Ovary (tissue), 3 donors: ENCODE measurements around the gene RGS5.

Experiments
- CTCF ChIP-seq, 3 donors: fragments of 450-650 bp in 2 of 3; fragments of 200-600 bp in 1 of 3; IDR thresholded peaks; one replicate each; pipeline versions ENCODE4 v1.5.1 to v1.8.0; 2016 to 2022; ENCODE audit warnings: antibody characterized with exemption in 3 of 3, mild to moderate bottlenecking in 1 of 3
- POLR2A ChIP-seq: fragments of 450-650 bp; IDR thresholded peaks from one replicate; pipeline ENCODE4 v1.6.1; 2017; ENCODE audit warnings: antibody characterized with exemption, mild to moderate bottlenecking, moderate library complexity
- donor health status: DM: no; HTN: no; CAD: no.

GRCh38 chr1:163240705-163241104 lies 38.0 kb upstream of the RGS5 start:
- TF ChIP-seq CTCF (IDR thresholded peaks at IDR 0.05) = no peak
- TF ChIP-seq POLR2A = no peak
